HCT116 (cell line): ENCODE measurements around the gene COPA. TPM values are rescaled to one million over a fixed set of nuclear protein-coding genes. Genes with fewer than 3 reads are reported as not detected.

Experiments used
- ATAC-seq: fragments of 200-7000 bp; cut with Tn5 transposase; 2 replicates; pipeline ENCODE4 v1.9.1; 2020; ENCODE audit warnings: mild to moderate bottlenecking, moderate library complexity
- BruUV-seq: library from RNA; stranded (reverse); fragments of 400-500 nt; replicated peaks from 2 replicates; lab custom pipeline; 2021; lab: Mats Ljungman, UMichigan
- CTCF ChIA-PET: fragments of 300-600 bp; sonication (Branson Sonifier 250); formaldehyde crosslinking; loops from one replicate; lab custom pipeline; 2021; ENCODE audit warnings: antibody characterized with exemption; lab: Charles Lee
- POLR2A ChIA-PET: fragments of 300-600, 350-600 bp; sonication (Branson Sonifier 250); formaldehyde crosslinking; loops from one replicate; lab custom pipeline; 2021; ENCODE audit warnings: antibody characterized with exemption; lab: Charles Lee
- RAD21 ChIA-PET, 2 experiments: fragments of 300-600 bp; sonication (Branson Sonifier 250); formaldehyde crosslinking; loops; one replicate each; lab custom pipeline; 2023; ENCODE audit warnings: low total read pairs in 2 of 2; ENCODE audit not compliant: uncharacterized antibody in 2 of 2, unreplicated experiment in 2 of 2, low non-redundant PET in 1 of 2; lab: Charles Lee
- DNase-seq: peaks from one replicate; pipeline ENCODE4 v3.0.0-alpha.2; 2010; ENCODE audit warnings: low read depth, low spot score
- H2AFZ ChIP-seq: fragments of 200-600 bp; shearing (Covaris generic), sonication (generic); 2 replicates; pipeline ENCODE4 v1.6.1; 2017; ENCODE audit warnings: low read depth, mixed run types, mixed read lengths, antibody characterized with exemption, low read length; ENCODE audit not compliant: poor library complexity, severe bottlenecking
- H3K27ac ChIP-seq: 2 replicates; pipeline ENCODE4 v1.5.1; 2012; ENCODE audit warnings: low read depth, low read length
- H3K27me3 ChIP-seq: fragments of 200-600 bp; sonication (generic); 2 replicates; pipeline ENCODE4 v1.6.1; 2016; ENCODE audit warnings: mixed run types, low read length, mixed read lengths; ENCODE audit not compliant: insufficient read depth
- H3K36me3 ChIP-seq, 2 experiments: fragments of 200-500 bp in 1 of 2; fragments of 200-600 bp in 1 of 2; sonication (Bioruptor generic) in 1 of 2; sonication (generic) in 1 of 2; 2 replicates each; pipeline versions ENCODE4 v1.5.1 to v1.6.1; 2014 to 2016; ENCODE audit warnings: low read length in 2 of 2, inconsistent platforms in 1 of 2, mixed read lengths in 1 of 2, mixed run types in 1 of 2; ENCODE audit not compliant: insufficient read depth in 2 of 2, control insufficient read depth in 1 of 2
- H3K4me1 ChIP-seq, 2 experiments: fragments of 200-600 bp in 1 of 2; sonication (generic) in 1 of 2; 2 replicates each; pipeline versions ENCODE4 v1.5.1 to v1.6.1; 2012 to 2017; ENCODE audit warnings: low read length in 2 of 2, inconsistent platforms in 1 of 2, mild to moderate bottlenecking in 1 of 2, mixed read lengths in 1 of 2, mixed run types in 1 of 2, moderate library complexity in 1 of 2; ENCODE audit not compliant: insufficient read depth in 2 of 2, control insufficient read depth in 1 of 2
- H3K4me2 ChIP-seq: fragments of 200-600 bp; sonication (generic); 2 replicates; pipeline ENCODE4 v1.6.1; 2017; ENCODE audit warnings: mixed run types, low read length, mixed read lengths
- H3K4me3 ChIP-seq, 2 experiments: fragments of 200-600 bp in 1 of 2; sonication (generic) in 1 of 2; replicated peaks in 1 of 2; 2 replicates each; pipeline ENCODE4 v1.5.1; 2011 to 2016; ENCODE audit warnings: low read length in 2 of 2, control low read depth in 1 of 2, low read depth in 1 of 2, mild to moderate bottlenecking in 1 of 2, mixed read lengths in 1 of 2, mixed run types in 1 of 2
- H3K79me2 ChIP-seq: fragments of 200-600 bp; sonication (generic); 2 replicates; pipeline ENCODE4 v1.6.1; 2017; ENCODE audit warnings: mild to moderate bottlenecking, mixed run types, low read length, moderate library complexity, mixed read lengths; ENCODE audit not compliant: insufficient read depth
- H3K9ac ChIP-seq: fragments of 200-600 bp; sonication (generic); 2 replicates; pipeline ENCODE4 v1.6.1; 2016; ENCODE audit warnings: low read length, mixed read lengths
- H3K9me2 ChIP-seq: fragments of 200-600 bp; sonication (generic), shearing (Covaris generic); 2 replicates; pipeline ENCODE4 v1.6.1; 2017; ENCODE audit warnings: mixed run types, mild to moderate bottlenecking, moderate library complexity; ENCODE audit not compliant: insufficient read depth
- H3K9me3 ChIP-seq, 2 experiments: fragments of 200-500 bp in 1 of 2; fragments of 200-600 bp in 1 of 2; sonication (Bioruptor generic) in 1 of 2; sonication (generic) in 1 of 2; 2 replicates each; pipeline ENCODE4 v1.6.1; 2014 to 2017; ENCODE audit warnings: low read length in 2 of 2, mixed read lengths in 2 of 2, inconsistent platforms in 1 of 2, low read depth in 1 of 2, mild to moderate bottlenecking in 1 of 2, mixed run types in 1 of 2, moderate library complexity in 1 of 2; ENCODE audit not compliant: control insufficient read depth in 1 of 2, insufficient read depth in 1 of 2
- H4K20me1 ChIP-seq: fragments of 200-600 bp; sonication (generic), shearing (Covaris generic); 2 replicates; pipeline ENCODE4 v1.6.1; 2017; ENCODE audit warnings: mixed run types, mild to moderate bottlenecking, moderate library complexity; ENCODE audit not compliant: insufficient read depth
- ATF3 ChIP-seq: IDR thresholded peaks from 2 replicates; pipeline ENCODE4 v1.6.1; 2012
- CBX3 ChIP-seq: IDR thresholded peaks from 2 replicates; pipeline ENCODE4 v1.6.1; 2012; ENCODE audit warnings: low read depth
- CEBPB ChIP-seq: IDR thresholded peaks from 2 replicates; pipeline ENCODE4 v1.6.1; 2012; ENCODE audit warnings: low read depth
- ELF1 ChIP-seq: IDR thresholded peaks from 2 replicates; pipeline ENCODE4 v1.6.1; 2012; ENCODE audit warnings: low read depth, borderline replicate concordance
- EZH2 ChIP-seq: fragments of 200-600 bp; sonication (generic); IDR thresholded peaks from 2 replicates; pipeline ENCODE4 v1.6.1; 2017; ENCODE audit warnings: antibody characterized with exemption, mixed run types
- FOSL1 ChIP-seq: IDR thresholded peaks from 2 replicates; pipeline ENCODE4 v1.6.1; 2012; ENCODE audit warnings: low read depth
- REST ChIP-seq: IDR thresholded peaks from 2 replicates; pipeline ENCODE4 v1.6.1; 2012; ENCODE audit warnings: low read depth
- YY1 ChIP-seq: IDR thresholded peaks from 2 replicates; pipeline ENCODE4 v1.6.1; 2011; ENCODE audit warnings: low read length, low read depth, moderate library complexity, mild to moderate bottlenecking; ENCODE audit not compliant: insufficient replicate concordance; ENCODE audit errors: extremely low read depth
- ZBTB33 ChIP-seq: IDR thresholded peaks from 2 replicates; pipeline ENCODE4 v1.6.1; 2011; ENCODE audit warnings: mild to moderate bottlenecking, low read length, moderate library complexity; ENCODE audit not compliant: insufficient replicate concordance; ENCODE audit errors: extremely low read depth
- ZNF274 ChIP-seq: fragments of 200-500 bp; sonication (Bioruptor generic); IDR thresholded peaks from 2 replicates; pipeline ENCODE4 v1.6.1; 2014; ENCODE audit warnings: mild to moderate bottlenecking, low read depth, low read length, inconsistent platforms
- intact Hi-C: fragments of 100-400 bp; cut with micrococcal nuclease; formaldehyde crosslinking; loops from 2 replicates; pipeline ENCODE4 v1.10.0; 2022
- total RNA-seq: library from RNA; stranded (reverse); gene quantifications from one replicate; pipeline ENCODE4 v1.2.1, GENCODE V29; 2021; ENCODE audit not compliant: unreplicated experiment
- TF ChIP-seq, protein P1 (sequence below): IDR thresholded peaks from 2 replicates; pipeline ENCODE4 v1.6.1; 2012

The COPA gene
- total RNA-seq, 1 experiment from 2014 or later, result 132 TPM

DNA sequence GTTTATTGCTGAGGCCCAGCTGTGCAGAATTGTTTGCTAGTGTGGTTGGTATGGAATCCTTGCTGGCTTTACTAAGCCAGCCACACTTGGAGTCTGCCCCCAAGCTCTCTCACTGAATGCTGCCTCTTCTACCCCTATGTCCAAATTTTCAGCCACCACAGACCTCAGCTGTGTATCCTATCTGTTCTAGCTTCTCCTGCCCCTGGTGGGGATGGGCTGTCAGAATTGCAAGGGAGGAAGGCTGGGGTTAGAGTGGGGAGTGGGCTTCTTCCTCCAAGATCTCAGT lies 28.2 kb upstream of the COPA start:
- Histone ChIP-seq H3K4me1 (no peaks in the 10 kb centered on the region), H4K20me1 (no peaks in the 10 kb centered on the region), H3K27me3 (no peaks in the 10 kb centered on the region), H2AFZ (no peak overlapping the region), H3K79me2 (no peaks in the 10 kb centered on the region), H3K9me3 (no peaks in the 10 kb centered on the region), H3K9ac (no peak overlapping the region), H3K4me3 (no peak overlapping the region), H3K9me2 (no peaks in the 10 kb centered on the region), H3K36me3 (no peaks in the 10 kb centered on the region), H3K4me2 (no peak overlapping the region), H3K27ac (no peak overlapping the region)
- BruUV-seq, result no TSS peak
- TF ChIP-seq FOSL1, result no peak
- no peak for TF ChIP-seq EZH2
- no peak for TF ChIP-seq CBX3
- TF ChIP-seq, protein P1, sequence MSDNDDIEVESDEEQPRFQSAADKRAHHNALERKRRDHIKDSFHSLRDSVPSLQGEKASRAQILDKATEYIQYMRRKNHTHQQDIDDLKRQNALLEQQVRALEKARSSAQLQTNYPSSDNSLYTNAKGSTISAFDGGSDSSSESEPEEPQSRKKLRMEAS, result no peak
- no peak for TF ChIP-seq ELF1
- intact Hi-C loops, result no loop called here
- DNase-seq (no peak), ATAC-seq (no peak)
- CTCF ChIA-PET, result interaction anchor here (1.5 kb wide), 1 partner anchor 10 kb away, joined by 5 read pairs; no protein-coding TSS in a partner anchor
- POLR2A ChIA-PET, result no interaction called here
- RAD21 ChIA-PET, result no interaction called here

- ChIA-PET CTCF (interaction anchor here (1.5 kb wide), 1 partner anchor 11 kb away, joined by 5 read pairs; no protein-coding TSS in a partner anchor), RAD21 (no interaction called here), POLR2A (no interaction called here)
- Histone ChIP-seq H3K36me3 (no peaks in the 10 kb centered on the region), H4K20me1 (no peaks in the 10 kb centered on the region), H3K4me1 (no peaks in the 10 kb centered on the region), H3K9me3 (no peaks in the 10 kb centered on the region), H3K9me2 (no peaks in the 10 kb centered on the region), H3K4me3 (no peak overlapping the region), H3K27me3 (no peaks in the 10 kb centered on the region), H2AFZ (no peak overlapping the region), H3K9ac (no peak overlapping the region), H3K79me2 (no peaks in the 10 kb centered on the region), H3K4me2 (no peak overlapping the region), H3K27ac (no peak overlapping the region)
- ATAC-seq, result no peak
- intact Hi-C loops, result no loop called here
- TF ChIP-seq EZH2 (no peak), REST (no peak), ZNF274 (no peak), CEBPB (no peak), ATF3 (no peak), YY1 (no peak), FOSL1 (no peak), ZBTB33 (no peak)
- no peak for DNase-seq
- BruUV-seq, result no TSS peak
Measured at GRCh38 chr1:160370561-160371345, 27.7 kb upstream of the COPA start.
